ENCODE data around the gene SIN3A. TPM values are rescaled to one million over a fixed set of nuclear protein-coding genes. Genes with fewer than 3 reads are reported as not detected.

SIN3A gene
- total and polyA plus RNA-seq, 8 donors: 8.4 to 61.9 (median 27.5) TPM

- peaks cover 18 to 27% (median 26%) of the 10 kb centered on the region in 4 donors for H3K4me1 ChIP-seq
- WGBS, 5 donors: 87 to 96% (median 93%) methylated on average over 6 of the region's 6 CpGs
- H3K27me3 ChIP-seq: no peaks in the 10 kb centered on the region
- DNase-seq: no peak
- H3K36me3 ChIP-seq: peaks cover 44 to 78% (median 74%) of the 10 kb centered on the region in 4 donors
- intact Hi-C loops (cut with DNase I; ENCODE audit: low total_unique reads): no loop called here
- no peak overlapping the region for H3K4me3 ChIP-seq
- H3K27ac ChIP-seq: no peak overlapping the region
- TF ChIP-seq POLR2AphosphoS5 (IDR thresholded peaks at IDR 0.05) (no peak), POLR2A (IDR thresholded peaks at IDR 0.05) (no peak), EP300 (IDR thresholded peaks at IDR 0.05) (no peak)
- no peaks in the 10 kb centered on the region for H3K9me3 ChIP-seq
Measured at GRCh38 chr15:75364881-75365280, 86.6 kb downstream of the SIN3A start.

GRCh38 chr15:75363786-75364185 is 87.7 kb downstream of the SIN3A start:
- TF ChIP-seq POLR2A (IDR thresholded peaks at IDR 0.05): no peak
- TF ChIP-seq POLR2AphosphoS5 (IDR thresholded peaks at IDR 0.05): no peak
- TF ChIP-seq EP300 (IDR thresholded peaks at IDR 0.05): no peak
- TF ChIP-seq CTCF (IDR thresholded peaks at IDR 0.05): no peak
- 85 to 94% (median 92%) methylated on average over 9 of the region's 9 CpGs for WGBS, 5 donors
- Histone ChIP-seq H3K27me3 (no peaks in the 10 kb centered on the region), H3K4me3 (no peak overlapping the region), H3K9me3 (no peaks in the 10 kb centered on the region), H3K36me3 (peaks cover 55 to 86% (median 85%) of the 10 kb centered on the region in 4 donors), H3K4me1 (peaks cover 7 to 16% (median 15%) of the 10 kb centered on the region in 4 donors), H3K27ac (no peak overlapping the region)
- intact Hi-C loops (cut with DNase I; ENCODE audit: low total_unique reads): no loop called here
- no peak for DNase-seq

GRCh38 chr15:75362642-75363249 is 88.7 kb downstream of the SIN3A start:
- intact Hi-C loops (cut with DNase I; ENCODE audit: low total_unique reads): no loop called here
- no peak for DNase-seq
- TF ChIP-seq EP300 (IDR thresholded peaks at IDR 0.05): no peak
- no peak for TF ChIP-seq CTCF (IDR thresholded peaks at IDR 0.05)
- TF ChIP-seq POLR2A (IDR thresholded peaks at IDR 0.05): no peak
- TF ChIP-seq POLR2AphosphoS5 (IDR thresholded peaks at IDR 0.05): no peak
- H3K27me3 ChIP-seq: no peaks in the 10 kb centered on the region
- H3K27ac ChIP-seq: no peak overlapping the region
- no peaks in the 10 kb centered on the region for H3K9me3 ChIP-seq
- WGBS, 5 donors: 86 to 91% (median 89%) methylated on average over 2 to 7 of the region's 7 CpGs
- no peak overlapping the region for H3K4me3 ChIP-seq
- H3K36me3 ChIP-seq: peaks cover 65 to 96% (median 95%) of the 10 kb centered on the region in 4 donors
- peaks cover 6 to 14% (median 13%) of the 10 kb centered on the region in 4 donors for H3K4me1 ChIP-seq

DNA sequence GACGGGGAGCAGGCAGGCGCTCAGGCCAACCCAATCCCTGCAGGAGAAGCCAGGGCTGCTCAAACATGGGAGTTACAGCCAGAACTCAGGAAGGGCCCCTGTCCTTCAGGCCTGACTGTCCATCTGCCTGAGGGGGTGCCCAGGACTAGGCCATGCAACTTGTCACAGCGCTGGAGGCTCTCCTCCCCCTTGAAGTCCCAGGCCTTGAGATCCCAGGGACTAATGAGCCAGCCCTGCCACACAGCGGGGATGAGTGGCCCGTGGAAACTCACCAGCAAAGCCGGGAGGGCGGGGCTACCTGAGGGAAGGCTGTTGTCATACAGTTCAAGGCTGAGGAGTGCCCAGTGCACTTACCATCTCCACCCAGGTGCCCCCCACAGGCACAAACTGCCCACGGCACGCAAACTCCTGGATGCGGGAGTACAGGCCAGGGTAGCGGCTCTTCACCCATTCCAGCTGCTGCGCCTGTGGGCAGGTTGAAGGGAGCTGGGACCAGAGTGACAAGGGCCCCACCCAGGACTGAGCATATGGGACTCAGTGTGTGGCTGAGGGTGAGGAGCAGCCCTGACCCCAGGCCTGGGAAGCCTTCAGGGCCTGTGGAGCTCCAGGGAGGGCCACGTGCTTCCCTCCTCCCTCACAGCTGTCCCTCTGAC is 89.4 kb downstream of the SIN3A start:
- H3K27me3 ChIP-seq: no peaks in the 10 kb centered on the region
- 89 to 93% (median 92%) methylated on average over 3 to 13 of the region's 13 CpGs for WGBS, 5 donors
- no peak for DNase-seq
- intact Hi-C loops (cut with DNase I; ENCODE audit: low total_unique reads): no loop called here
- no peak overlapping the region for H3K4me3 ChIP-seq
- peaks cover 65 to 100% (median 99%) of the 10 kb centered on the region in 4 donors for H3K36me3 ChIP-seq
- peaks cover under 1 to 8% (median 7%) of the 10 kb centered on the region in 4 donors for H3K4me1 ChIP-seq
- H3K9me3 ChIP-seq: no peaks in the 10 kb centered on the region
- no peak overlapping the region for H3K27ac ChIP-seq
- TF ChIP-seq CTCF (IDR thresholded peaks at IDR 0.05) (no peak), POLR2AphosphoS5 (IDR thresholded peaks at IDR 0.05) (no peak), POLR2A (IDR thresholded peaks at IDR 0.05) (no peak), EP300 (IDR thresholded peaks at IDR 0.05) (no peak)

All from stomach (tissue), 9 donors.